Ovary (tissue), 9 donors: ENCODE data around the gene THSD4. TPM values are rescaled to one million over a fixed set of nuclear protein-coding genes. Genes with fewer than 3 reads are reported as not detected.

Experiments
- DNase-seq, 5 donors: peaks; one replicate each; pipeline ENCODE4 v3.0.0-alpha.2; 2019 to 2020
- H3K27ac ChIP-seq, 2 donors: fragments of 200-600 bp; one replicate each; pipeline versions ENCODE4 v1.5.1 to v1.8.0; 2019 to 2022
- H3K27me3 ChIP-seq: fragments of 200-600 bp; one replicate; pipeline ENCODE4 v1.8.0; 2022
- H3K36me3 ChIP-seq: fragments of 200-600 bp; sonication (generic); one replicate; pipeline ENCODE4 v1.5.1; 2019
- H3K4me1 ChIP-seq: one replicate; pipeline ENCODE4 v1.8.1; 2013; ENCODE audit warnings: mild to moderate bottlenecking, moderate library complexity; ENCODE audit not compliant: insufficient read depth
- H3K4me3 ChIP-seq: fragments of 200-600 bp; sonication (generic); one replicate; pipeline ENCODE4 v1.5.1; 2017
- H3K9me3 ChIP-seq, 2 donors: fragments of 200-600 bp in 1 of 2; sonication (generic) in 1 of 2; one replicate each; pipeline versions ENCODE4 v1.5.1 to v1.8.1; 2013 to 2019; ENCODE audit warnings: mild to moderate bottlenecking in 1 of 2, moderate library complexity in 1 of 2
- CTCF ChIP-seq, 3 donors: fragments of 450-650 bp in 2 of 3; fragments of 200-600 bp in 1 of 3; IDR thresholded peaks; one replicate each; pipeline versions ENCODE4 v1.5.1 to v1.8.0; 2016 to 2022; ENCODE audit warnings: antibody characterized with exemption in 3 of 3, mild to moderate bottlenecking in 1 of 3
- EP300 ChIP-seq: sonication (generic); formaldehyde crosslinking; IDR thresholded peaks from one replicate; pipeline ENCODE4 v1.6.1; 2017; ENCODE audit warnings: antibody characterized with exemption
- POLR2A ChIP-seq: fragments of 450-650 bp; IDR thresholded peaks from one replicate; pipeline ENCODE4 v1.6.1; 2017; ENCODE audit warnings: antibody characterized with exemption, mild to moderate bottlenecking, moderate library complexity
- WGBS, 3 donors: extraction: QIAGEN DNeasy Blood & Tissue Kit in 1 of 3; methylation state at CpG; one replicate each; pipeline versions ENCODE4 v1.1.5 to v1.1.7; 2013 to 2017; 5-methylcytosine and 5-hydroxymethylcytosine counted together
- intact Hi-C, 4 donors: fragments of 100-400 bp; cut with DNase I; formaldehyde crosslinking; loops; one replicate each; pipeline versions ENCODE4 v1.11.0 to v1.15.1; 2022 to 2023
- polyA plus RNA-seq, 2 donors: library from polyadenylated mRNA; stranded (reverse); fragments of 200-250 nt in 1 of 2; fragments of 350-450 nt in 1 of 2; fragmentation: Illumina TruSeq in 1 of 2; extraction: RNeasy Lipid Tissue Mini Kit (QIAGEN cat#74804) in 1 of 2; gene quantifications; one replicate each; pipeline ENCODE4 v1.2.3, GENCODE V29; 2013 to 2014
- total RNA-seq, 7 donors: library from RNA; depleted of rRNA in 2 of 7; stranded (reverse); fragments of >200 nt in 2 of 7; fragmentation: NEBNext Ultra II Directional in 3 of 7; extraction: Animal tissue kit (Norgen Biotek cat#: 25700) in 3 of 7; gene quantifications; one replicate each; pipeline versions ENCODE4 v1.1.0 to v1.2.4, GENCODE V29; 2016 to 2023
- donor health status: DM: no; HTN: no; CAD: no; lungs with moderate emphysema.
- donor health status: DM: no; HTN: no; CAD: no.
- donor health status: Bipolar disorder and iron deficiency.
- donor health status: DM: yes; HTN: yes; CAD: no.
- donor health status: DM: no; HTN: no; CAD: no.
- donor health status: DM: yes; HTN: yes; CAD: no.

Gene THSD4
- total and polyA plus RNA-seq, 9 donors = 3.2 to 53.4 (median 13.5) TPM

GRCh38 chr15:71791975-71792374, 676.7 kb downstream of the THSD4 start:
- 91 to 93% (median 93%) methylated on average over 7 of the region's 7 CpGs for WGBS, 3 donors
- intact Hi-C loops = no loop called here

DNA sequence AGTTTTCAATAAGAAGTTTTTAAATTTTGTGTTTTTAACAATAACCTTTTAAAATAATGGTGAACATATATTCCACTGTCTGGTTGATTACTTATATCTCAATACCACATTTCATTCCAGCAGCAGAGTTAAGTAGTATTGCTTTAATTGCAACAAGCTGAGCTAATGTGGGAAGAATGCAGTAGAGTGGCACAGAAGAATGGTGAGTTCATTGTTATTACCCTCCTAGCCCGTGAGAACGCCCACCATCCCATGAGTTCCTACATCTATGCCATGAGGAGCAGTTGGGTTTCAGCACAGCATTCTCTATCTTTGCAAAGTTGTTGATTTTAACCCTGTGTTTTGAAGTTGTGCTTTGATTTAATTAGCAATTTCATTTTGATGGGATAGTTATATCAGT, 677.2 kb downstream of the THSD4 start:
- intact Hi-C loops = no loop called here
- Histone ChIP-seq H3K4me3 (no peak overlapping the region), H3K27ac (no peak overlapping the region), H3K27me3 (no peaks in the 10 kb centered on the region), H3K9me3 (no peaks in the 10 kb centered on the region), H3K36me3 (no peaks in the 10 kb centered on the region), H3K4me1 (no peaks in the 10 kb centered on the region)
- TF ChIP-seq POLR2A = no peak
- no peak for TF ChIP-seq CTCF (IDR thresholded peaks at IDR 0.05)
- TF ChIP-seq EP300 = no peak
- 37 to 51% (median 39%) methylated on average over 2 of the region's 2 CpGs for WGBS, 3 donors
- DNase-seq = no peak

More at GRCh38 chr15:71791975-71792374, 676.7 kb downstream of the THSD4 start:
- Histone ChIP-seq H3K4me1 (no peaks in the 10 kb centered on the region), H3K27me3 (no peaks in the 10 kb centered on the region), H3K27ac (no peak overlapping the region), H3K36me3 (no peaks in the 10 kb centered on the region), H3K9me3 (no peaks in the 10 kb centered on the region), H3K4me3 (no peak overlapping the region)
- TF ChIP-seq EP300 (no peak), POLR2A (no peak), CTCF (IDR thresholded peaks at IDR 0.05) (no peak)
- DNase-seq = no peak

DNA sequence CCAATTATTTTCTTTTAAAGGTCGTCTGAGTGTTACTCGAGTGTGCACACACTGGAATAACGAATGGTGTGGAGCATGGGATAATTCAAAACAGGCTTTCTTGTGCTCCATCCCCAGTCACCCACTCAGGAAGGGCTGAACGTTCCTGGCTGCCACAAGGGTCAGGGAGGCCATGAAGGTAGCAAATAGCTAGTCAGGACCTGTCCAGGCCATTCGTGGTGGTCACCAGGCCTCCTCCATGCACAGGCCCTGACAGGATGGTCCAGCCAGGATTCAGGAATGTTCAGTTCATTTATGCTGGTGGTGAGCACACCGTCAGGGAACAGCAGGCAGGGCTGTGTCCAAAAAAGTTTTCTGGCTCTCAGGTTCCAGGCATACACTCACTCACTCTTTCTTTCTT, 683.4 kb downstream of the THSD4 start:
- Histone ChIP-seq H3K9me3 (no peaks in the 10 kb centered on the region), H3K4me1 (no peaks in the 10 kb centered on the region), H3K36me3 (no peaks in the 10 kb centered on the region), H3K4me3 (no peak overlapping the region), H3K27ac (no peak overlapping the region), H3K27me3 (no peaks in the 10 kb centered on the region)
- no peak for DNase-seq
- WGBS, 3 donors = 76 to 84% (median 77%) methylated on average over 6 of the region's 6 CpGs
- intact Hi-C loops = no loop called here
- TF ChIP-seq POLR2A (no peak), CTCF (IDR thresholded peaks at IDR 0.05) (no peak), EP300 (no peak)

GRCh38 chr15:71800190-71800589, 684.9 kb downstream of the THSD4 start:
- no peak overlapping the region for H3K4me3 ChIP-seq
- DNase-seq = no peak
- no peak overlapping the region for H3K27ac ChIP-seq
- no peaks in the 10 kb centered on the region for H3K4me1 ChIP-seq
- H3K36me3 ChIP-seq = no peaks in the 10 kb centered on the region
- WGBS, 3 donors = 83 to 91% (median 88%) methylated on average over 3 of the region's 3 CpGs
- TF ChIP-seq POLR2A = no peak
- TF ChIP-seq EP300 = no peak
- TF ChIP-seq CTCF (IDR thresholded peaks at IDR 0.05) = no peak
- no peaks in the 10 kb centered on the region for H3K9me3 ChIP-seq
- intact Hi-C loops = loop anchor here in 2 of 4 donors (2.0 to 10.0 kb wide), 2 partner anchors 61 to 335 kb away; no protein-coding TSS in a partner anchor
- H3K27me3 ChIP-seq = no peaks in the 10 kb centered on the region
